K562 (cell line): Measurements from ENCODE around the gene CYS1. TPM values are rescaled to one million over a fixed set of nuclear protein-coding genes. Genes with fewer than 3 reads are reported as not detected.

ENCODE experiments used
- ASH1L ChIP-seq: fragments of 450-650 bp; IDR thresholded peaks from 2 replicates; pipeline ENCODE4 v1.6.1; 2018; ENCODE audit warnings: borderline replicate concordance, mild to moderate bottlenecking, low read depth; ENCODE audit not compliant: partially characterized antibody
- HDAC1 ChIP-seq, 2 experiments: fragments of 450-650 bp; IDR thresholded peaks; 2 replicates each; pipeline ENCODE4 v1.6.1; 2016 to 2017; ENCODE audit warnings: inconsistent platforms in 1 of 2, mild to moderate bottlenecking in 1 of 2, moderate library complexity in 1 of 2
- HDAC3 ChIP-seq: fragments of 450-650 bp; IDR thresholded peaks from 2 replicates; pipeline ENCODE4 v1.6.1; 2018; ENCODE audit warnings: borderline replicate concordance, mild to moderate bottlenecking, moderate library complexity; ENCODE audit not compliant: partially characterized antibody
- SAP30 ChIP-seq: fragments of 200-600 bp; sonication (generic); IDR thresholded peaks from 2 replicates; pipeline ENCODE4 v1.6.1; 2012; ENCODE audit warnings: borderline replicate concordance, low read depth, mild to moderate bottlenecking, moderate library complexity, low read length, control low read depth, inconsistent platforms; ENCODE audit not compliant: insufficient read depth, poor library complexity, severe bottlenecking
- TEAD1 ChIP-seq, 2 experiments: fragments of 450-650 bp in 1 of 2; sonication (generic) in 1 of 2; formaldehyde crosslinking; IDR thresholded peaks; 2 replicates each; pipeline versions ENCODE4 v1.4.0 to v1.8.0; 2020 to 2022; ENCODE audit warnings: mild to moderate bottlenecking in 2 of 2, missing genetic modification reagents in 1 of 2
- ZC3H4 ChIP-seq: sonication (generic); formaldehyde crosslinking; IDR thresholded peaks from 2 replicates; pipeline ENCODE4 v1.9.0; 2021; ENCODE audit warnings: missing genetic modification reagents, borderline replicate concordance
- ZFX ChIP-seq: sonication (generic); formaldehyde crosslinking; IDR thresholded peaks from 2 replicates; pipeline ENCODE4 v1.8.0; 2022; ENCODE audit warnings: mild to moderate bottlenecking, missing genetic modification reagents, moderate library complexity
- ZNF253 ChIP-seq: fragments of 250-450 bp; sonication (Bioruptor Pico); conservative IDR thresholded peaks from 2 replicates; pipeline ENCODE4 v1.6.1; 2021; ENCODE audit warnings: mild to moderate bottlenecking
- polyA plus RNA-seq, 8 experiments: library from polyadenylated mRNA; depleted of rRNA in 4 of 8; stranded (reverse) in 5 of 8; unstranded in 3 of 8; fragments of >200 nt; fragmentation: Nextera tagmentation in 2 of 8; fragmentation: Illumina TruSeq in 1 of 8; extraction: Ambion mirVana in 2 of 8; extraction: Trizol in 1 of 8; gene quantifications; 2 replicates each; pipeline versions ENCODE4 v1.2.1 to v1.2.3, GENCODE V29; 2011 to 2014; ENCODE audit warnings: inconsistent platforms in 1 of 8, missing spikeins in 1 of 8
- total RNA-seq, 7 experiments: library from RNA; depleted of rRNA in 6 of 7; stranded (reverse); fragments of >200 nt in 6 of 7; fragmentation: Illumina TruSeq in 2 of 7; extraction: Trizol in 2 of 7; gene quantifications; 2 replicates each; pipeline versions ENCODE4 v1.2.1 to v1.2.3, GENCODE V29; 2011 to 2021; ENCODE audit warnings: low replicate concordance in 1 of 7
- TF ChIP-seq, protein P1 (sequence below), 2 experiments: fragments of 450-650 bp; formaldehyde crosslinking in 1 of 2; IDR thresholded peaks; 2 replicates each; pipeline versions ENCODE4 v1.4.0 to v1.6.1; 2014 to 2020; ENCODE audit warnings: mild to moderate bottlenecking in 2 of 2, borderline replicate concordance in 1 of 2, low read depth in 1 of 2
- TF ChIP-seq, protein P2 (sequence below): sonication (generic); formaldehyde crosslinking; IDR thresholded peaks from 2 replicates; pipeline ENCODE4 v1.8.0; 2022; ENCODE audit warnings: mild to moderate bottlenecking, missing genetic modification reagents, borderline replicate concordance
- TF ChIP-seq, protein P3 (sequence below): fragments of 250-450 bp; sonication (Bioruptor Pico); IDR thresholded peaks from 2 replicates; pipeline ENCODE4 v1.4.0; 2020; ENCODE audit warnings: mild to moderate bottlenecking
- TF ChIP-seq, protein P4 (sequence below): fragments of 450-650 bp; formaldehyde crosslinking; IDR thresholded peaks from 2 replicates; pipeline ENCODE4 v1.4.0; 2020; ENCODE audit warnings: mild to moderate bottlenecking, moderate library complexity

Gene CYS1
- total and polyA plus RNA-seq, 9 of the 15 experiments (the other 6 are each of a cell fraction or from before 2014, with no cell fraction given) = 0.11 to 0.13 TPM; not detected in 7

- no peak for TF ChIP-seq ZNF253 (CRISPR knock-in tag)
- no peak for TF ChIP-seq HDAC3
- TF ChIP-seq ASH1L = no peak
- TF ChIP-seq SAP30 = peak; percentile 62
- TF ChIP-seq TEAD1 (CRISPR knock-in tag; IDR thresholded peaks at IDR 0.05) = peak in 1 of 2 experiments; percentile 86; a peak in 1 of 4 replicates
- TF ChIP-seq, protein P1, sequence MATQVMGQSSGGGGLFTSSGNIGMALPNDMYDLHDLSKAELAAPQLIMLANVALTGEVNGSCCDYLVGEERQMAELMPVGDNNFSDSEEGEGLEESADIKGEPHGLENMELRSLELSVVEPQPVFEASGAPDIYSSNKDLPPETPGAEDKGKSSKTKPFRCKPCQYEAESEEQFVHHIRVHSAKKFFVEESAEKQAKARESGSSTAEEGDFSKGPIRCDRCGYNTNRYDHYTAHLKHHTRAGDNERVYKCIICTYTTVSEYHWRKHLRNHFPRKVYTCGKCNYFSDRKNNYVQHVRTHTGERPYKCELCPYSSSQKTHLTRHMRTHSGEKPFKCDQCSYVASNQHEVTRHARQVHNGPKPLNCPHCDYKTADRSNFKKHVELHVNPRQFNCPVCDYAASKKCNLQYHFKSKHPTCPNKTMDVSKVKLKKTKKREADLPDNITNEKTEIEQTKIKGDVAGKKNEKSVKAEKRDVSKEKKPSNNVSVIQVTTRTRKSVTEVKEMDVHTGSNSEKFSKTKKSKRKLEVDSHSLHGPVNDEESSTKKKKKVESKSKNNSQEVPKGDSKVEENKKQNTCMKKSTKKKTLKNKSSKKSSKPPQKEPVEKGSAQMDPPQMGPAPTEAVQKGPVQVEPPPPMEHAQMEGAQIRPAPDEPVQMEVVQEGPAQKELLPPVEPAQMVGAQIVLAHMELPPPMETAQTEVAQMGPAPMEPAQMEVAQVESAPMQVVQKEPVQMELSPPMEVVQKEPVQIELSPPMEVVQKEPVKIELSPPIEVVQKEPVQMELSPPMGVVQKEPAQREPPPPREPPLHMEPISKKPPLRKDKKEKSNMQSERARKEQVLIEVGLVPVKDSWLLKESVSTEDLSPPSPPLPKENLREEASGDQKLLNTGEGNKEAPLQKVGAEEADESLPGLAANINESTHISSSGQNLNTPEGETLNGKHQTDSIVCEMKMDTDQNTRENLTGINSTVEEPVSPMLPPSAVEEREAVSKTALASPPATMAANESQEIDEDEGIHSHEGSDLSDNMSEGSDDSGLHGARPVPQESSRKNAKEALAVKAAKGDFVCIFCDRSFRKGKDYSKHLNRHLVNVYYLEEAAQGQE (IDR thresholded peaks at IDR 0.05; ENCODE audit: borderline replicate concordance) = no peak
- TF ChIP-seq, protein P1 (CRISPR knock-in tag; IDR thresholded peaks at IDR 0.05; ENCODE audit: low read depth) = peak; percentile 78
- TF ChIP-seq, protein P2, sequence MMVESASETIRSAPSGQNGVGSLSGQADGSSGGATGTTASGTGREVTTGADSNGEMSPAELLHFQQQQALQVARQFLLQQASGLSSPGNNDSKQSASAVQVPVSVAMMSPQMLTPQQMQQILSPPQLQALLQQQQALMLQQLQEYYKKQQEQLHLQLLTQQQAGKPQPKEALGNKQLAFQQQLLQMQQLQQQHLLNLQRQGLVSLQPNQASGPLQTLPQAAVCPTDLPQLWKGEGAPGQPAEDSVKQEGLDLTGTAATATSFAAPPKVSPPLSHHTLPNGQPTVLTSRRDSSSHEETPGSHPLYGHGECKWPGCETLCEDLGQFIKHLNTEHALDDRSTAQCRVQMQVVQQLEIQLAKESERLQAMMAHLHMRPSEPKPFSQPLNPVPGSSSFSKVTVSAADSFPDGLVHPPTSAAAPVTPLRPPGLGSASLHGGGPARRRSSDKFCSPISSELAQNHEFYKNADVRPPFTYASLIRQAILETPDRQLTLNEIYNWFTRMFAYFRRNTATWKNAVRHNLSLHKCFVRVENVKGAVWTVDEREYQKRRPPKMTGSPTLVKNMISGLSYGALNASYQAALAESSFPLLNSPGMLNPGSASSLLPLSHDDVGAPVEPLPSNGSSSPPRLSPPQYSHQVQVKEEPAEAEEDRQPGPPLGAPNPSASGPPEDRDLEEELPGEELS (CRISPR knock-in tag) = peak; percentile 87; the same call in 1 of the 2 replicates
- 0 out of 4 replicates have a peak, but pooled peaks of 1 of the 2 experiments have one; percentile 28 for TF ChIP-seq HDAC1 (IDR thresholded peaks at IDR 0.05)
- TF ChIP-seq ZC3H4 (CRISPR knock-in tag) = no peak
- TF ChIP-seq, protein P3, sequence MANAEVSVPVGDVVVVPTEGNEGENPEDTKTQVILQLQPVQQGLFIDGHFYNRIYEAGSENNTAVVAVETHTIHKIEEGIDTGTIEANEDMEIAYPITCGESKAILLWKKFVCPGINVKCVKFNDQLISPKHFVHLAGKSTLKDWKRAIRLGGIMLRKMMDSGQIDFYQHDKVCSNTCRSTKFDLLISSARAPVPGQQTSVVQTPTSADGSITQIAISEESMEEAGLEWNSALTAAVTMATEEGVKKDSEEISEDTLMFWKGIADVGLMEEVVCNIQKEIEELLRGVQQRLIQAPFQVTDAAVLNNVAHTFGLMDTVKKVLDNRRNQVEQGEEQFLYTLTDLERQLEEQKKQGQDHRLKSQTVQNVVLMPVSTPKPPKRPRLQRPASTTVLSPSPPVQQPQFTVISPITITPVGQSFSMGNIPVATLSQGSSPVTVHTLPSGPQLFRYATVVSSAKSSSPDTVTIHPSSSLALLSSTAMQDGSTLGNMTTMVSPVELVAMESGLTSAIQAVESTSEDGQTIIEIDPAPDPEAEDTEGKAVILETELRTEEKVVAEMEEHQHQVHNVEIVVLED (CRISPR knock-in tag) = 0 out of 2 replicates have a peak, but pooled peaks have one; percentile 7
- TF ChIP-seq ZFX (CRISPR knock-in tag) = peak; percentile 83
- TF ChIP-seq, protein P4, sequence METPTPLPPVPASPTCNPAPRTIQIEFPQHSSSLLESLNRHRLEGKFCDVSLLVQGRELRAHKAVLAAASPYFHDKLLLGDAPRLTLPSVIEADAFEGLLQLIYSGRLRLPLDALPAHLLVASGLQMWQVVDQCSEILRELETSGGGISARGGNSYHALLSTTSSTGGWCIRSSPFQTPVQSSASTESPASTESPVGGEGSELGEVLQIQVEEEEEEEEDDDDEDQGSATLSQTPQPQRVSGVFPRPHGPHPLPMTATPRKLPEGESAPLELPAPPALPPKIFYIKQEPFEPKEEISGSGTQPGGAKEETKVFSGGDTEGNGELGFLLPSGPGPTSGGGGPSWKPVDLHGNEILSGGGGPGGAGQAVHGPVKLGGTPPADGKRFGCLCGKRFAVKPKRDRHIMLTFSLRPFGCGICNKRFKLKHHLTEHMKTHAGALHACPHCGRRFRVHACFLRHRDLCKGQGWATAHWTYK (CRISPR knock-in tag) = peak; percentile 85; the same call in 1 of the 2 replicates
Observed at GRCh38 chr2:10043256-10043905, 36.8 kb downstream of the CYS1 start, which contains the start of gene KLF11 (continued).
